CD4-positive, alpha-beta T cell (primary cell): ENCODE data around the gene ZXDC. TPM values are rescaled to one million over a fixed set of nuclear protein-coding genes. Genes with fewer than 3 reads are reported as not detected.

Experiments
- ATAC-seq: fragments of 200-7000 bp; cut with Tn5 transposase; one replicate; pipeline ENCODE4 v1.10.0; 2022; ENCODE audit warnings: mild to moderate bottlenecking; ENCODE audit not compliant: poor library complexity
- CTCF ChIA-PET: fragments of 350-600 bp; sonication (Branson Sonifier 250); formaldehyde crosslinking; loops from one replicate; lab custom pipeline; 2021; ENCODE audit warnings: antibody characterized with exemption, inconsistent platforms; lab: Charles Lee
- POLR2A ChIA-PET: fragments of 350-600 bp; sonication (Branson Sonifier 250); formaldehyde crosslinking; loops from one replicate; lab custom pipeline; 2021; ENCODE audit warnings: antibody characterized with exemption, inconsistent platforms; lab: Charles Lee
- DNase-seq, 14 experiments: peaks; one replicate each; pipeline ENCODE4 v3.0.0-alpha.2; 2013 to 2020; ENCODE audit warnings: mixed read lengths in 2 of 14
- H3K27ac ChIP-seq, 2 donors: one replicate each; pipeline versions ENCODE4 v1.5.1 to v1.7.0; 2013; ENCODE audit warnings: low read length in 2 of 2, low read depth in 1 of 2, mild to moderate bottlenecking in 1 of 2
- H3K27me3 ChIP-seq, 2 experiments: 1 replicate in 1 of 2; 2 replicates in 1 of 2; pipeline versions ENCODE4 v1.6.1 to v1.7.0; 2013; ENCODE audit warnings: low read length in 2 of 2, control low read depth in 1 of 2, mild to moderate bottlenecking in 1 of 2, moderate library complexity in 1 of 2; ENCODE audit not compliant: insufficient read depth in 2 of 2, control insufficient read depth in 1 of 2
- H3K36me3 ChIP-seq: one replicate; pipeline ENCODE4 v1.6.1; 2013; ENCODE audit warnings: low read length, control low read depth; ENCODE audit not compliant: insufficient read depth
- H3K4me1 ChIP-seq: one replicate; pipeline ENCODE4 v1.6.1; 2013; ENCODE audit warnings: low read length, control low read depth; ENCODE audit not compliant: insufficient read depth
- H3K4me3 ChIP-seq: one replicate; pipeline ENCODE4 v1.5.1; 2013; ENCODE audit warnings: mild to moderate bottlenecking, low read length, moderate library complexity
- H3K9me3 ChIP-seq, 2 experiments: 1 replicate in 1 of 2; 2 replicates in 1 of 2; pipeline versions ENCODE4 v1.6.1 to v1.7.0; 2013; ENCODE audit warnings: low read length in 2 of 2, mild to moderate bottlenecking in 2 of 2, control low read depth in 1 of 2, moderate library complexity in 1 of 2; ENCODE audit not compliant: control insufficient read depth in 1 of 2, insufficient read depth in 1 of 2
- H3K27ac Mint-ChIP-seq: one replicate; pipeline ENCODE4 v1.8.0; 2020; ENCODE audit warnings: mixed read lengths
- H3K27me3 Mint-ChIP-seq: one replicate; pipeline ENCODE4 v1.8.0; 2021; ENCODE audit warnings: mixed read lengths
- H3K36me3 Mint-ChIP-seq: one replicate; pipeline ENCODE4 v1.8.0; 2021; ENCODE audit warnings: low read depth, mixed read lengths
- H3K4me1 Mint-ChIP-seq: one replicate; pipeline ENCODE4 v1.8.0; 2021; ENCODE audit warnings: low read depth, mixed read lengths
- H3K4me3 Mint-ChIP-seq: one replicate; pipeline ENCODE4 v1.8.0; 2020; ENCODE audit warnings: mild to moderate bottlenecking, mixed read lengths
- H3K9me3 Mint-ChIP-seq: one replicate; pipeline ENCODE4 v1.8.0; 2020; ENCODE audit warnings: mixed read lengths
- intact Hi-C, 2 experiments: fragments of 100-400 bp; cut with DNase I in 1 of 2; cut with micrococcal nuclease in 1 of 2; formaldehyde crosslinking; loops; one replicate each; pipeline versions ENCODE4 v1.15.1 to v1.9.0; 2023 to 2025; cut with DNase I, micrococcal nuclease
- total RNA-seq, 174 experiments: library from RNA in 2 of 174; stranded (reverse) in 2 of 174; gene quantifications; one replicate each; pipeline ENCODE4 v1.2.3 and lab custom pipeline; 2021 to 2026
- TF ChIP-seq, protein P1 (sequence below): fragments of 200-600 bp; IDR thresholded peaks from one replicate; pipeline ENCODE4 v1.8.0; 2022; ENCODE audit warnings: antibody characterized with exemption, mild to moderate bottlenecking

Gene ZXDC
- total RNA-seq, 2 experiments from 2014 or later, result 60.7 to 61.3 TPM

DNA sequence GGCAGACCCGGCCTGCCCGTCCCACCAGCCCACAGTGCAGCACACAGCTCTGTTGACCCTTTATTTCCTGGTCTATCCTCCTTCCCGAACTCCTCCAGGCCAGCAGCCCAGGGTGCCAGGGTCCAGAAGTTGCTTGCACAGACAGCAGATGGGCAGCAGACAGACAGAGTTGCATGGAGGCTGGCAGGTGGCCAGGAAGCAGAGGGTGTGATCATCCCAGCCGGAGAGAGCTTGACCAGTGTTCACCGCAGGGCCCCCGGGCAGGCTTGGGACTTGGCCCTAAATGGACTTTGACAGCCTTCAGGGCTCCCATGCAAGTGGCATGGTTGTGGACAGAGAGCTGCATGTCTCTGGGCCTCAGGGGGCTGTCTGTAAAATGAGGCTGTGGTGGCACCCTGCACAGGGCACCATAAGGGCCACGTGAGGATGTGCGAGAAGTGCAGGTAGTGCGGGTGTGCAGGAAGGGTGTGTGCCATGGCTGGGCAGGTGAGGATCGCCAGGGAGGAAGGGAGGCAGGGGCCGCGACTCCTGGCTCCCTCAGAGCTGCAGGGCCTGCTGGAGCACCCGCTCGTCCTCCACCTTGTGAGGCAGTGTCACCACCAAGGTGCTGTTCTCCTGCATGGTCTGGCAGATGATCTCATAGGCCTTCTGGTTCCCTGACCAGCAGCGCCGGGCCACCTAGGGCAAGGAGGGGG lies 6.3 kb upstream of the ZXDC start:
- no peaks in the 10 kb centered on the region for H3K36me3 ChIP-seq
- ATAC-seq (no peak), DNase-seq (no peak)
- H3K4me3 Mint-ChIP-seq, result no peak overlapping the region
- ChIA-PET CTCF (no interaction called here), POLR2A (no interaction called here)
- H3K9me3 Mint-ChIP-seq, result no peaks in the 10 kb centered on the region
- no peak overlapping the region for H3K27ac Mint-ChIP-seq
- no peaks in the 10 kb centered on the region for H3K36me3 Mint-ChIP-seq
- no peaks in the 10 kb centered on the region for H3K9me3 ChIP-seq
- H3K27me3 ChIP-seq, result no peaks in the 10 kb centered on the region
- H3K27me3 Mint-ChIP-seq, result no peaks in the 10 kb centered on the region
- peaks cover 6% of the 10 kb centered on the region for H3K4me1 ChIP-seq
- intact Hi-C loops, result no loop called here
- TF ChIP-seq, protein P1, sequence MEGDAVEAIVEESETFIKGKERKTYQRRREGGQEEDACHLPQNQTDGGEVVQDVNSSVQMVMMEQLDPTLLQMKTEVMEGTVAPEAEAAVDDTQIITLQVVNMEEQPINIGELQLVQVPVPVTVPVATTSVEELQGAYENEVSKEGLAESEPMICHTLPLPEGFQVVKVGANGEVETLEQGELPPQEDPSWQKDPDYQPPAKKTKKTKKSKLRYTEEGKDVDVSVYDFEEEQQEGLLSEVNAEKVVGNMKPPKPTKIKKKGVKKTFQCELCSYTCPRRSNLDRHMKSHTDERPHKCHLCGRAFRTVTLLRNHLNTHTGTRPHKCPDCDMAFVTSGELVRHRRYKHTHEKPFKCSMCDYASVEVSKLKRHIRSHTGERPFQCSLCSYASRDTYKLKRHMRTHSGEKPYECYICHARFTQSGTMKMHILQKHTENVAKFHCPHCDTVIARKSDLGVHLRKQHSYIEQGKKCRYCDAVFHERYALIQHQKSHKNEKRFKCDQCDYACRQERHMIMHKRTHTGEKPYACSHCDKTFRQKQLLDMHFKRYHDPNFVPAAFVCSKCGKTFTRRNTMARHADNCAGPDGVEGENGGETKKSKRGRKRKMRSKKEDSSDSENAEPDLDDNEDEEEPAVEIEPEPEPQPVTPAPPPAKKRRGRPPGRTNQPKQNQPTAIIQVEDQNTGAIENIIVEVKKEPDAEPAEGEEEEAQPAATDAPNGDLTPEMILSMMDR, result no peak
- no peak overlapping the region for H3K27ac ChIP-seq
- H3K4me1 Mint-ChIP-seq, result peaks cover 12% of the 10 kb centered on the region
- no peak overlapping the region for H3K4me3 ChIP-seq

DNA sequence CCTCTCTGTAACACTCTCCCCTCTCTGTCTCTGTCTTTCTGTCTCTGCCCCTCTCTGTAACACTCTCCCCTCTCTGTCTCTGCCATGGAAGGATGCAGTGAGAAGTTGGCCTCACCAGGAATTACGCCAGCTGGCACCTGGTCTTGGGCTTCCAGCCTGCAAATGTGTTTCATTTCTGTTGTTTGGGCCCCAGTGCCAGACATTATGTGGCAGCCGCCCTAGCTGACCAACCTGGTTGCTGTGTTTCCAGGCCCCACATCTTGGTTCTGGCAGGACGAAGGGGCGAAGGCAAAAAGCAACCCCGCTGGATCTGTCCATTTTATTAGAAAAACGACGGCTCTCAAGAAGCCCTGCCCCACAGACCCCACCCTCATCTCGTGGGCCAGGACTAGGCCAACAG lies 5.2 kb upstream of the ZXDC start:
- Mint-ChIP-seq H3K36me3 (no peaks in the 10 kb centered on the region), H3K9me3 (no peaks in the 10 kb centered on the region), H3K27ac (no peak overlapping the region), H3K4me3 (no peak overlapping the region), H3K4me1 (peaks cover 11% of the 10 kb centered on the region), H3K27me3 (no peaks in the 10 kb centered on the region)
- ATAC-seq (no peak), DNase-seq (no peak)
- Histone ChIP-seq H3K27me3 (no peaks in the 10 kb centered on the region), H3K4me1 (peaks cover 7% of the 10 kb centered on the region), H3K36me3 (no peaks in the 10 kb centered on the region), H3K4me3 (no peak overlapping the region), H3K27ac (no peak overlapping the region), H3K9me3 (no peaks in the 10 kb centered on the region)
- TF ChIP-seq, protein P1, result no peak
- intact Hi-C loops, result no loop called here
- ChIA-PET POLR2A (no interaction called here), CTCF (no interaction called here)

GRCh38 chr3:126480206-126480605 lies 4.5 kb upstream of the ZXDC start:
- Histone ChIP-seq H3K4me3 (no peak overlapping the region), H3K4me1 (peaks cover 7% of the 10 kb centered on the region), H3K27me3 (no peaks in the 10 kb centered on the region), H3K9me3 (no peaks in the 10 kb centered on the region), H3K27ac (no peak overlapping the region), H3K36me3 (no peaks in the 10 kb centered on the region)
- TF ChIP-seq, protein P1, result no peak
- ATAC-seq (no peak), DNase-seq (no peak)
- Mint-ChIP-seq H3K4me1 (peaks cover 11% of the 10 kb centered on the region), H3K9me3 (no peaks in the 10 kb centered on the region), H3K36me3 (no peaks in the 10 kb centered on the region), H3K4me3 (no peak overlapping the region), H3K27ac (no peak overlapping the region), H3K27me3 (no peaks in the 10 kb centered on the region)
- CTCF ChIA-PET, result no interaction called here
- intact Hi-C loops, result no loop called here
- POLR2A ChIA-PET, result no interaction called here
